HepG2 (cell line): ENCODE data around the gene CCL13. TPM values are rescaled to one million over a fixed set of nuclear protein-coding genes. Genes with fewer than 3 reads are reported as not detected.

Experiments
- ATAC-seq: fragments of 200-7000 bp; cut with Tn5 transposase; 3 replicates; pipeline ENCODE4 v1.9.1; 2020; ENCODE audit warnings: mild to moderate bottlenecking, moderate library complexity
- BruUV-seq: library from RNA; stranded (reverse); fragments of 400-500 nt; replicated peaks from 2 replicates; lab custom pipeline; 2021; lab: Mats Ljungman, UMichigan
- CTCF ChIA-PET: fragments of 300-600 bp; formaldehyde crosslinking; extraction: SDS; loops from one replicate; lab custom pipeline; 2021; ENCODE audit warnings: low total read pairs, inconsistent platforms, low intra/inter-chr PET ratio; lab: Yijun Ruan, JAX
- POLR2A ChIA-PET: fragments of 350-600 bp; sonication (Branson Sonifier 250); formaldehyde crosslinking; loops from one replicate; lab custom pipeline; 2020; ENCODE audit warnings: antibody characterized with exemption, inconsistent platforms; lab: Yijun Ruan, JAX
- DNase-seq: peaks from one replicate; pipeline ENCODE4 v3.0.0-alpha.2; 2015; ENCODE audit warnings: low spot score
- FAIRE-seq: peaks from 3 replicates; lab custom pipeline; 2011; peaks lifted over from hg19 to GRCh38; lab: Jason Lieb, UNC
- H2AFZ ChIP-seq: one replicate; pipeline ENCODE4 v1.6.1; 2011; ENCODE audit warnings: low read length, inconsistent platforms
- H3K27ac ChIP-seq: fragments of 300-600 bp; 3 replicates; pipeline ENCODE4 v1.8.0; 2011; ENCODE audit warnings: mixed run types, mild to moderate bottlenecking, mixed read lengths, low read length, inconsistent platforms; ENCODE audit not compliant: insufficient read depth; ENCODE audit errors: extremely low read length
- H3K27me3 ChIP-seq, 2 experiments: fragments of 200-600 bp in 1 of 2; 2 replicates in 1 of 2; 3 replicates in 1 of 2; pipeline versions ENCODE4 v1.6.0 to v1.8.0; 2011; ENCODE audit warnings: low read length in 2 of 2, mild to moderate bottlenecking in 2 of 2, moderate library complexity in 2 of 2, inconsistent platforms in 1 of 2; ENCODE audit not compliant: insufficient read depth in 2 of 2, control insufficient read depth in 1 of 2
- H3K36me3 ChIP-seq, 2 experiments: fragments of 200-600 bp in 1 of 2; replicated peaks in 1 of 2; 2 replicates in 1 of 2; 3 replicates in 1 of 2; pipeline versions ENCODE4 v1.5.1 to v1.8.0; 2011; ENCODE audit warnings: low read length in 2 of 2, inconsistent platforms in 1 of 2; ENCODE audit not compliant: insufficient read depth in 2 of 2, control insufficient read depth in 1 of 2
- H3K4me1 ChIP-seq: 2 replicates; pipeline ENCODE4 v1.5.1; 2012; ENCODE audit warnings: low read length, inconsistent platforms; ENCODE audit not compliant: insufficient read depth
- H3K4me2 ChIP-seq: 2 replicates; pipeline ENCODE4 v1.6.0; 2011; ENCODE audit warnings: low read depth, low read length, inconsistent platforms
- H3K4me3 ChIP-seq, 3 experiments: fragments of 200-600 bp in 1 of 3; sonication (generic), shearing (Covaris generic) in 1 of 3; replicated peaks in 1 of 3; 2 replicates each; pipeline ENCODE4 v1.5.1; 2011 to 2016; ENCODE audit warnings: low read length in 3 of 3, inconsistent platforms in 2 of 3, low read depth in 2 of 3, mild to moderate bottlenecking in 2 of 3, control low read depth in 1 of 3, mixed read lengths in 1 of 3; ENCODE audit not compliant: insufficient read depth in 1 of 3
- H3K79me2 ChIP-seq: one replicate; pipeline ENCODE4 v1.6.1; 2011; ENCODE audit warnings: low read length, inconsistent platforms; ENCODE audit not compliant: insufficient read depth
- H3K9ac ChIP-seq: 2 replicates; pipeline ENCODE4 v1.6.0; 2011; ENCODE audit warnings: mild to moderate bottlenecking, low read depth, low read length, inconsistent platforms; ENCODE audit not compliant: insufficient read depth
- H3K9me3 ChIP-seq: 2 replicates; pipeline ENCODE4 v1.5.1; 2012; ENCODE audit warnings: mild to moderate bottlenecking, low read length
- H4K20me1 ChIP-seq: 2 replicates; pipeline ENCODE4 v1.6.0; 2011; ENCODE audit warnings: inconsistent platforms, mild to moderate bottlenecking, low read length, moderate library complexity; ENCODE audit not compliant: insufficient read depth
- AGO2 ChIP-seq: fragments of 200-400 bp; formaldehyde crosslinking; optimal IDR thresholded peaks from 2 replicates; pipeline ENCODE3; 2017; ENCODE audit warnings: mild to moderate bottlenecking, low read depth, low read length, moderate library complexity
- CCDC6 ChIP-seq: sonication (generic); formaldehyde crosslinking; IDR thresholded peaks from 2 replicates; pipeline ENCODE4 v1.8.1; 2022; ENCODE audit warnings: mild to moderate bottlenecking, missing genetic modification reagents, moderate library complexity
- CREB1 ChIP-seq, 2 experiments: fragments of 450-650 bp in 1 of 2; IDR thresholded peaks; 2 replicates each; pipeline ENCODE4 v1.6.1; 2016 to 2017; ENCODE audit warnings: control low read depth in 1 of 2, mild to moderate bottlenecking in 1 of 2, missing compliant biosample characterization in 1 of 2, missing genetic modification characterization in 1 of 2
- EHMT2 ChIP-seq: fragments of 200-600 bp; sonication (generic); IDR thresholded peaks from 2 replicates; pipeline ENCODE4 v1.7.0; 2017; ENCODE audit warnings: antibody characterized with exemption, low read depth, low read length, borderline replicate concordance
- ETV5 ChIP-seq: IDR thresholded peaks from 2 replicates; pipeline ENCODE4 v1.6.1; 2018; ENCODE audit warnings: missing biosample characterization, missing genetic modification reagents, inconsistent platforms, borderline replicate concordance
- KLF9 ChIP-seq: IDR thresholded peaks from 2 replicates; pipeline ENCODE4 v1.6.1; 2016; ENCODE audit warnings: low read depth
- SKIL ChIP-seq: sonication (generic); formaldehyde crosslinking; IDR thresholded peaks from 2 replicates; pipeline ENCODE4 v1.8.0; 2022; ENCODE audit warnings: missing genetic modification reagents, mild to moderate bottlenecking, moderate library complexity, borderline replicate concordance
- ZNF12 ChIP-seq: sonication (generic); formaldehyde crosslinking; IDR thresholded peaks from 2 replicates; pipeline ENCODE4 v1.5.0; 2020; ENCODE audit warnings: missing genetic modification reagents
- ZNF207 ChIP-seq: fragments of 450-650 bp; IDR thresholded peaks from 2 replicates; pipeline ENCODE4 v1.6.1; 2016; ENCODE audit warnings: antibody characterized with exemption, borderline replicate concordance
- ZNF292 ChIP-seq: sonication (generic); formaldehyde crosslinking; IDR thresholded peaks from 2 replicates; pipeline ENCODE4 v1.8.1; 2022; ENCODE audit warnings: mild to moderate bottlenecking, low read depth, missing genetic modification reagents, borderline replicate concordance
- ZNF75D ChIP-seq: sonication (generic); formaldehyde crosslinking; IDR thresholded peaks from 2 replicates; pipeline ENCODE4 v1.8.1; 2023; ENCODE audit warnings: missing genetic modification reagents, mild to moderate bottlenecking, borderline replicate concordance
- ZNF768 ChIP-seq: sonication (generic); formaldehyde crosslinking; IDR thresholded peaks from 2 replicates; pipeline ENCODE4 v1.4.0; 2020; ENCODE audit warnings: missing genetic modification reagents
- WGBS: methylation state at CpG from one replicate; pipeline ENCODE4 v1.1.6; 2017; ENCODE audit warnings: low lambda C conversion rate; 5-methylcytosine and 5-hydroxymethylcytosine counted together
- in situ Hi-C: cut with HindIII; loops from 2 replicates; pipeline ENCODE4 v1.10.0; 2017; ENCODE audit warnings: low pct_unique_long_range_greater_than_20kb; ENCODE audit not compliant: extremely low pct_ligation_motif_present
- intact Hi-C: fragments of 100-400 bp; cut with micrococcal nuclease; formaldehyde crosslinking; loops from one replicate; pipeline ENCODE4 v1.10.0; 2022; ENCODE audit not compliant: unreplicated experiment
- polyA plus RNA-seq, 8 experiments: library from polyadenylated mRNA; depleted of rRNA in 3 of 8; stranded (reverse) in 7 of 8; unstranded in 1 of 8; fragments of >200 nt; fragmentation: Illumina TruSeq in 4 of 8; extraction: Trizol in 4 of 8; gene quantifications; 2 replicates each; pipeline versions ENCODE4 v1.2.1 to v1.2.3, GENCODE V29; 2011 to 2016; ENCODE audit warnings: low read depth in 4 of 8, missing spikeins in 1 of 8, mixed read lengths in 1 of 8; ENCODE audit not compliant: insufficient read depth in 1 of 8
- total RNA-seq, 5 experiments: library from RNA; depleted of rRNA; stranded (reverse); fragments of >200 nt; fragmentation: Illumina TruSeq; extraction: Trizol; gene quantifications; 2 replicates each; pipeline ENCODE4 v1.2.3, GENCODE V29; 2016; ENCODE audit warnings: low read depth in 1 of 5

CCL13 gene
- total and polyA plus RNA-seq, 2 of the 13 experiments (the other 11 are each of a cell fraction or from before 2014, with no cell fraction given) = not detected

DNA sequence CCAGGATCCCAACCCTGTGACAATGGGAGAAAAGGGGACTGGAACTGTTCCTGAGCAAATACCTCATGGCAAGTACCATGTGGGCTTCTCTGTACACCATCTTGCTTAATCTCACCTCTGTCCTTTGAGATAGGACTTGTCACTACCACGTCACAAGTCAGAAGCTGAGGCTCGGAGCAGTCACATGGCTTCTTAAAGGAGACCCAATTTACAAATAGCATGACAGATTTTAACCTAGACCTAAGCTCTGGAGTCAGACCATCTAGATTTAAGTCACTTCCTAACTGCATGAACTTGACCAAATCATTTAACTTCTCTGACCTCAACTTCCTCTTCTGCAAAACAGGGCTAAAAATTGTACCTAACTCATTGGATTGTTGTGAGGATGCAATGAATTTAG, 42.7 kb downstream of the CCL13 start:
- no TSS peak for BruUV-seq

GRCh38 chr17:34399725-34400124, 43.4 kb downstream of the CCL13 start:
- no peak for ATAC-seq
- no peak overlapping the region for H2AFZ ChIP-seq
- FAIRE-seq = no peak
- TF ChIP-seq ZNF768 (CRISPR knock-in tag) (no peak), ZNF292 (no peak), ZNF207 (no peak), AGO2 (no peak), EHMT2 (no peak), SKIL (CRISPR knock-in tag) (no peak), CCDC6 (CRISPR knock-in tag) (no peak), ETV5 (CRISPR knock-in tag) (no peak), KLF9 (no peak), ZNF75D (no peak)
- H3K27me3 ChIP-seq = no peaks in the 10 kb centered on the region
- ChIA-PET POLR2A (no interaction called here), CTCF (no interaction called here)
- H3K9ac ChIP-seq = no peak overlapping the region
- no peaks in the 10 kb centered on the region for H3K4me1 ChIP-seq
- no peaks in the 10 kb centered on the region for H4K20me1 ChIP-seq
- H3K79me2 ChIP-seq = no peaks in the 10 kb centered on the region
- no peak overlapping the region for H3K4me3 ChIP-seq
- DNase-seq = no peak
- H3K4me2 ChIP-seq = no peak overlapping the region
- no peak overlapping the region for H3K27ac ChIP-seq
- intact Hi-C loops = no loop called here
- WGBS = 4% methylated on average over 1 of the region's 1 CpG
- no peaks in the 10 kb centered on the region for H3K9me3 ChIP-seq
- BruUV-seq = no TSS peak
- in situ Hi-C loops = loop anchor here (25.0 kb wide), 1 partner anchor 1138 kb away; the partner anchor contains the start of gene SLFN12L
- no peaks in the 10 kb centered on the region for H3K36me3 ChIP-seq

More for the DNA sequence above, 42.7 kb downstream of the CCL13 start:
- in situ Hi-C loops (no loop called here), intact Hi-C loops (no loop called here)
- H3K79me2 ChIP-seq = no peaks in the 10 kb centered on the region
- no peaks in the 10 kb centered on the region for H4K20me1 ChIP-seq
- H3K9me3 ChIP-seq = no peaks in the 10 kb centered on the region
- ChIA-PET CTCF (no interaction called here), POLR2A (no interaction called here)
- H2AFZ ChIP-seq = no peak overlapping the region
- H3K27ac ChIP-seq = no peak overlapping the region
- DNase-seq (no peak), ATAC-seq (no peak), FAIRE-seq (no peak)
- H3K4me3 ChIP-seq = no peak overlapping the region
- peak; percentile 64 for TF ChIP-seq CREB1 (IDR thresholded peaks at IDR 0.05)
- TF ChIP-seq CREB1 (CRISPR knock-in tag; IDR thresholded peaks at IDR 0.05) = no peak
- TF ChIP-seq ZNF12 (CRISPR knock-in tag) = no peak
- H3K4me2 ChIP-seq = no peak overlapping the region
- 0% methylated on average over 2 of the region's 2 CpGs for WGBS
- H3K36me3 ChIP-seq = no peaks in the 10 kb centered on the region
- H3K27me3 ChIP-seq = no peaks in the 10 kb centered on the region
- no peaks in the 10 kb centered on the region for H3K4me1 ChIP-seq
- H3K9ac ChIP-seq = no peak overlapping the region
